ENCODE data around the gene SFMBT2. TPM values are rescaled to one million over a fixed set of nuclear protein-coding genes. Genes with fewer than 3 reads are reported as not detected.

The SFMBT2 gene
- total RNA-seq, 4 donors from 2014 or later = 7.1 to 13.2 (median 9.0) TPM

DNA sequence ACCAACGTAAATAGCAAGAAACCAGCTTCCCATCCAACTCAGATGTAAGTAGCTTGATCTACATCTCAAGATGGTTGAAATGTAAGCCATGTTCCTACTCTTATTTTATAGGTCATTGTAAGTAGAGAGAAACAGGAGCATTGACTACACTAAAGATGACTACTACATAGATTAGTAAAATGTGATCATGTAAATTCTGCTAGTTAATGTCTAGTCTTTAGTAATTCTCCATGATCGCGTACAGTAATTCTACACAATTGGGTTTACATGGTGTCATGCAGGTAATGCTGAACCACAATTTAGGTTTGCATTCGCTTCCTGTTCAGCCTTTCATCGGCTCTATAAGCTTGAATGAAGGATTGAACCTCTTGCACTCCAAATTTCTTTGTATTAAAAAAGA is 14.9 kb upstream of the SFMBT2 start:
- DNase-seq = no peak
- intact Hi-C loops (cut with DNase I) = no loop called here
- WGBS, 2 donors = 96% methylated on average over 5 of the region's 5 CpGs
- no peaks in the 10 kb centered on the region for H3K9me3 ChIP-seq
- no peak overlapping the region for H3K27ac ChIP-seq
- H3K4me1 ChIP-seq = no peaks in the 10 kb centered on the region
- no peaks in the 10 kb centered on the region for H3K36me3 ChIP-seq
- TF ChIP-seq, protein P1, sequence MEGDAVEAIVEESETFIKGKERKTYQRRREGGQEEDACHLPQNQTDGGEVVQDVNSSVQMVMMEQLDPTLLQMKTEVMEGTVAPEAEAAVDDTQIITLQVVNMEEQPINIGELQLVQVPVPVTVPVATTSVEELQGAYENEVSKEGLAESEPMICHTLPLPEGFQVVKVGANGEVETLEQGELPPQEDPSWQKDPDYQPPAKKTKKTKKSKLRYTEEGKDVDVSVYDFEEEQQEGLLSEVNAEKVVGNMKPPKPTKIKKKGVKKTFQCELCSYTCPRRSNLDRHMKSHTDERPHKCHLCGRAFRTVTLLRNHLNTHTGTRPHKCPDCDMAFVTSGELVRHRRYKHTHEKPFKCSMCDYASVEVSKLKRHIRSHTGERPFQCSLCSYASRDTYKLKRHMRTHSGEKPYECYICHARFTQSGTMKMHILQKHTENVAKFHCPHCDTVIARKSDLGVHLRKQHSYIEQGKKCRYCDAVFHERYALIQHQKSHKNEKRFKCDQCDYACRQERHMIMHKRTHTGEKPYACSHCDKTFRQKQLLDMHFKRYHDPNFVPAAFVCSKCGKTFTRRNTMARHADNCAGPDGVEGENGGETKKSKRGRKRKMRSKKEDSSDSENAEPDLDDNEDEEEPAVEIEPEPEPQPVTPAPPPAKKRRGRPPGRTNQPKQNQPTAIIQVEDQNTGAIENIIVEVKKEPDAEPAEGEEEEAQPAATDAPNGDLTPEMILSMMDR (IDR thresholded peaks at IDR 0.05) = no peak
- no peak for TF ChIP-seq POLR2A (IDR thresholded peaks at IDR 0.05)
- H3K27me3 ChIP-seq = no peaks in the 10 kb centered on the region
- no peak overlapping the region for H3K4me3 ChIP-seq (replicated peaks in 1 of 3)

DNA sequence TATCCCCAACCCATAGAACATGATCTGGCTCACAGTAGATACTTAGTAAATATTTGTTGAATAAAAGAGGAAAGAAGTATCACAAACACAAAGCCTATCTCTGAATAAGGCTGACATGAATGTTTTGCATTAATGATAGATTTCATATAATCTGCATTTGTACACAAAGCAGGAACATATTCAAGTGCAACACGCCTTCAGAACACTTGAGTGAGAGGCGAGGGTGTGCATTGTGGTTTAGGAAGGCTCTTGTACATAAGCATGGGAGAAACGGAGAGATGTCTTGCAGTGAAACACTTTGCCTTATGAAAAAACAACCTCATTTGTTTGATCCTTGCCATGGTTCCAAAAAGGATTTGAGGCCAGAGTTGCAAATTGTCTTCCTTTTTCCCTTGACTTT is 14.1 kb upstream of the SFMBT2 start:
- H3K27me3 ChIP-seq = no peaks in the 10 kb centered on the region
- H3K4me1 ChIP-seq = no peaks in the 10 kb centered on the region
- H3K4me3 ChIP-seq (replicated peaks in 1 of 3) = no peak overlapping the region
- H3K27ac ChIP-seq = no peak overlapping the region
- no peak for DNase-seq
- TF ChIP-seq, protein P1 (IDR thresholded peaks at IDR 0.05) = no peak
- no peak for TF ChIP-seq POLR2A (IDR thresholded peaks at IDR 0.05)
- no peaks in the 10 kb centered on the region for H3K9me3 ChIP-seq
- intact Hi-C loops (cut with DNase I) = no loop called here
- WGBS, 2 donors = 87 to 89% methylated on average over 3 of the region's 3 CpGs
- no peaks in the 10 kb centered on the region for H3K36me3 ChIP-seq

DNA sequence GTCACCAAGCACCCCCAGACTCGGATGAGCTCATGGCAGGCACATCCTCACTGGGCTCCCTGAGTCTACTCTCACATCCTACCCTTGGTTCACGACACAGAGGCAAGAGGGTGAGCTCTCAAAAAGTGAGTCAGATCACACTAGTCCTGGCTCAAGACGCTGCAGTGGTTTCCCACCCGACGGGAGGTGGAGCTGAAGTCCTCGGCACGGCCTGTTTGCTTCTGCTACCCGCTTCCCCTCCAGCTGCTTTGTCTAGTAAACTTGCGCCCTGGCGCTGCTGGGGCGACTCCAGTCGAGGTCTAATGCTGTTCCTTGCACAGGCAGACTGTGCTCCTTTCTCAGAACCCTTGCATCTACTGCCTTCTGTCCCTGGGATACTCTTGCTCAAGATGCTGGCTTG is 13.5 kb upstream of the SFMBT2 start:
- H3K27ac ChIP-seq = no peak overlapping the region
- TF ChIP-seq, protein P1 (IDR thresholded peaks at IDR 0.05) = no peak
- TF ChIP-seq POLR2A (IDR thresholded peaks at IDR 0.05) = no peak
- 65 to 69% methylated on average over 11 to 12 of the region's 12 CpGs for WGBS, 2 donors
- H3K9me3 ChIP-seq = no peaks in the 10 kb centered on the region
- no peaks in the 10 kb centered on the region for H3K36me3 ChIP-seq
- no peak overlapping the region for H3K4me3 ChIP-seq (replicated peaks in 1 of 3)
- DNase-seq = no peak
- intact Hi-C loops (cut with DNase I) = no loop called here
- H3K4me1 ChIP-seq = no peaks in the 10 kb centered on the region
- H3K27me3 ChIP-seq = no peaks in the 10 kb centered on the region

DNA sequence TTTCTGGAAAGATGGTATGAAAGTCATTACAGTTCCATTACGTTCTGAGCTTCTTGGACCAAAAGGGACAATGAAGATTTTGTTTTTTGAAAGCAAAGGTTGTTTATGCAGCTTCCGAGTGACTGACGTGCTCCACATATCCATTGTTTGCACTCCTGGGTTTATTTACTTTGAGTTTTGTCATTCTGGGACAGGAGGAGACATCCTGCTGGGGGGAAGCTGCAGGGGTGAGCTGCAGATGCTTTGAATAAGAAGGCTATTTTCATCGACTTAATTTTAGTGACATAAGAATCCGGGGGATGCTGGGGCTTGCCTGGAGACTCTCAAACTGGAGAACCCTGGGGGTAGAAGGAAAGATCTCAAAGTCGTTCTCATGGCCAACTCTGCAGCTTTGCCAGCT is 12.7 kb upstream of the SFMBT2 start:
- no peak overlapping the region for H3K27ac ChIP-seq
- no peak overlapping the region for H3K4me3 ChIP-seq (replicated peaks in 1 of 3)
- TF ChIP-seq, protein P1 (IDR thresholded peaks at IDR 0.05) = no peak
- TF ChIP-seq POLR2A (IDR thresholded peaks at IDR 0.05) = no peak
- no peaks in the 10 kb centered on the region for H3K27me3 ChIP-seq
- WGBS, 2 donors = 31 to 34% methylated on average over 6 of the region's 6 CpGs
- intact Hi-C loops (cut with DNase I) = no loop called here
- no peak for DNase-seq
- H3K36me3 ChIP-seq = no peaks in the 10 kb centered on the region
- no peaks in the 10 kb centered on the region for H3K4me1 ChIP-seq
- no peaks in the 10 kb centered on the region for H3K9me3 ChIP-seq

DNA sequence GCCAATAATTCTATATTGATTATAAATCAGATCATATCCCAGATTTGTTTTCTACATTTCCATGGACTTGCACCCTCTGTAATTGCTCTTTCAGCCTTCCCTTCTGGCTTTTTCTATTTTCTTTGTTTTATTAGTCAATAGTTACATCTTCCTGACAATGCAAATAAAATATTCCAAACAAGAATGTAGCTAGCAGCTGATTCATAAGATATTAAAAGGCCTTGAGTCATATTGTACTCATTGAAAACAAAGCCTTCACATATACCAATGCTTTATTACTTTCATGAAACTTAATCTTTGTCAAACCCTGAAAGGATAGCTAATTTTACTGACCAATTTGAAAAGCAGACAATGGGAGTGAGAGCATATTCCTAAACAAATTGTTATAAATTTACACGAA is 10.7 kb upstream of the SFMBT2 start:
- WGBS, 2 donors = 75 to 85% methylated on average over 1 of the region's 1 CpG
- intact Hi-C loops (cut with DNase I) = no loop called here
- no peaks in the 10 kb centered on the region for H3K27me3 ChIP-seq
- H3K27ac ChIP-seq = no peak overlapping the region
- TF ChIP-seq POLR2A (IDR thresholded peaks at IDR 0.05) = no peak
- TF ChIP-seq, protein P1 (IDR thresholded peaks at IDR 0.05) = no peak
- H3K9me3 ChIP-seq = no peaks in the 10 kb centered on the region
- DNase-seq = no peak
- H3K4me3 ChIP-seq (replicated peaks in 1 of 3) = no peak overlapping the region
- no peaks in the 10 kb centered on the region for H3K36me3 ChIP-seq
- H3K4me1 ChIP-seq = no peaks in the 10 kb centered on the region
